ENCODE results near the gene ZNF329.
"Not testable (repeated sequence)": the region's sequence is repeated elsewhere in the genome, so short reads cannot be mapped to it uniquely, and the experiment has no call there.

The ZNF329 gene

DNA sequence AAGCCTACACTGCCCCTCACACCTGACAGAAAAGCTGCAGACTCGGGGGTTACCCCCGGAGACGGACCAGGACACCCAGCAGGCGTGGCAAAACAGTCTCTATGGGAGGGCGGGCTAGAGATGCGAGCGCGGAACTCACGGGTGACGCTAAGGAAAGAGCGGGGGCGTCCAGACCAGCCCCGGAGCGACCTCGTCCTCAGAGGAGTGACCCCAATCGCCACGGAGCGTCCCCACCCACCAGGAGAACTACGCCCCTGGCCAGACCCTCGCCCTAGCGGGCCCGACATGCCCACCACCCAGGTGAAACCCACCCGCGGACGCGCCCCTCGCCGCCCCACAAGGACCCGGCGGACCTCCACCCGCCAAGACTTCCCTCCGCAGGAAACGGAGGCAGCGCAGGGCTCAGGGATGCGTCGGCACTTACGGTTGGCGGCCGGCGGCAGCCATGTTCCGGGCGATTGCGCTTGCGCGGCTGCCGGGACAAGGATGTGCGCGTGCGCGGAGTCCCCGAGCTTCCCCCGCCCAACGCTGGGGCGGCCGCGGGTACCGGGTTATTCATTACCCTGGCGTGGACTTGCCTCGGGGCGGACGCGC is at the start of gene ZNF329:
Gene ZNF329, minus strand, starts transcription at position 462 of the 594 bp plus-strand sequence. CDS start 21,286 bp downstream, outside the sequence.
- DNase-seq (ENCODE audit: low read depth in 2 of 2): peak; percentile 84 to 86

DNA sequence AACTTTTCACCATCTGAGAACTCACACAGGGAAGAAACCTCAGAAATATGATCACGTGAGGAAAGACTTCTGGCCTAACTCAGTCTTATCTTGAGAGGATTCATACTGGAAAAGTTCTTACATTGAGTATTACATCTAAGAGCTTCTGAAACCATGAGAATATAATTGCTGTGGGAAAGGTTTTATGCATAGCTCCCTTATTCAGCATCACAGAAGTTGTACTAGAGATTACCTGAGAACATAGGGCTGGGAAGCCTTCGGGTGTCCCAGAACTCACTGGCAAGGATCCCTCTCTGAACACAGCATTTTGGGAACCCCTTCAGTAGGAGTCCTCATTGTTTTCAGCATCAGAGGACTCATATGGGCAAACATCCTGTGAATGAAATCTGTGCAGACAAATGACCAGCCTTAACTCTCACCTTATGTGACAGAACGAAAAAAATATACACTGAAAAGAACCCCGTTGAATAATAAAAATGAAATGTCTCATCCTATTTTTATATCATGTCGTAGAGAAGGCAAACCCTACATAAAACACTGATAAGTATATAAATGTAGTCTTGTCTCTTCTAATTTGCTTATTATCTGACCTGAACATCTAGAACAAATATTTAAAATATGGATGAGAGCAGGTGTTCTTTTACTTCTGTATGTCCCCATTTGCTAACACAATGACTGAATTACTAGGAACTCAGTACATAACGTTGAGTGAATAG is 46.5 kb upstream of the ZNF329 start:
- DNase-seq (ENCODE audit: low read depth in 2 of 2): no peak

DNA sequence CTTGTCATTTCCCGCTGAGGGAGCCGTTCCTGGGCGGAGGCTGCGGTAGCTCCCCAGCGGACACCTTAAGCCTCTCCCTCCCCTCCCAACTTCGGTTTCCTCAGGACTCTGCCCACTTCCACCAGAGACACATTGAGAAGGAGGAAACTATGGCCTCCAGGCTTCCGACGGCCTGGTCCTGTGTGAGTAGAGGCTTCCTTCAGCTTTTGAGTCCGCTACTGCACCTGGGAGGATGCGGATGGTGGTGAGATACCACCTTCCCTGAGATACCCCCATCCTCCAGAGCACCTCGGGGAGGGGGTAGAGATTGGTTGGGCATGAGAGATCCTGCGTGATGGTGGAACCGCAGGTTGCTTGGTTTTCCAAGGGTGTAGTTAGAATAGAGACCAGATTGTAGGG is 33.2 kb upstream of the ZNF329 start:
- no peak for DNase-seq (ENCODE audit: low read depth in 2 of 2)

DNA sequence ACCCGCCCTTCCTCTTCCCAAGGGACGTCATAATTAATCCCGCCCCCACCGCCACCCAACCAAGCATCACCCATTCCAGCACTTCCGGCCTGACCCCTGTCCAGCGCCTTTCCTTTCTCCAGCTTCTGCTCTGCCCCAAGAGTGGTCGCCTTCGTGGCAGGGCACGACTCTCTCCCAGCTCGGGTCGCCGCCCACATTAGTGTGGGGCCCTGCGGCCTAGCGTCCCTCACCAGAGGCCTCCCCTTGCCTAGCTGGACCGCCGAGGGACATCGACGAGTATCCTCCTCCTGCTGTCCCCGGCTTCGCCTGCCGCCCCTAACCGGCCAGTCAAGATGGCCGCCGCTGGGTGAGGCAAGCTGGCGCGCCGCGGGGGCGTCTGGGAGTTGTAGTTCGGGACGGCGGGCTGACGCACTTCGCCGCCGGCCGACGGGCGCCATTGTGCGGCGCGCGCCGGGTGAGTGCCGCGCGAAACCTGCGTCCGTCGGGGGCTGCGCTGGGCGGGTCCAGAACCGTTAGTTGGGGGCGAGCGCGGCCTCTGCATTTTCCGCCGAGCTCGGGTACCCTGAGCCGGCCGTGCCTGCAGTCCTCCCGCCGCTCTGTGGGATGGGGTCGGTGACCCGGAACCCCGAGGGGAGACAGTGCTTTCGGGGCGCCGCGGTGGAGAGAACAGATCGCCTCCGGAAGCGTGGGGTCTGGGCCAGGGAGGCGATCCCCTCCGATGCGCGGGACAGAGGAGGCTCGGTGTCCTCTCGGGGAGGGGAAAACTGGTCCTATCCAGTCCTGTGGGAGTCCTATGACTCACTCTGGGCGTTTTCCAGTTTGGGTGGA is 32.6 kb upstream of the ZNF329 start, which contains the start of gene ZNF274:
Gene ZNF274, plus strand, starts transcription at position 73 of the 828 bp plus-strand sequence. CDS start 905 bp downstream, outside the sequence.
- peak; percentile 89 for DNase-seq (ENCODE audit: low read depth in 2 of 2)

DNA sequence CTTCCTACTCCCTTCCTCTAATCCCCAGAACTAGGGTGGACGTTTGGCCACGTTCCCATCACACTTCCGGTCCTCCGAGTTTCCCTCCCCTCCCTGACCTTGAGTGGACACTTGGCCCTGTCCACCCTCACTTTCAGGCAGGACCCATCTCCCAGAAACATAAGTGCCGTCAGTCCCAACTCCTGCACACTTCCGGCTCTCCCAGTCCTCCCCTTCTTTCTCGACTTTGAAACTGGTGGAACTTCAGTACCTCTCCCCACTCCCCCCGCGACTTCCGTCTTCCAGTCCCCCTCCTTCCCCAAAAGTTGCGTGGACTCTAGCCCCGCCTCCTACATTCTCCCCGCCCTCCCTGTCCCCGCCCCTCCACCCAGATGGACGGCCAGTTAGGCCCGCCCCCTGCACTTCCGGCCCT is 32.0 kb upstream of the ZNF329 start:
- DNase-seq (ENCODE audit: low read depth in 2 of 2): peak; percentile 69 to 78

DNA sequence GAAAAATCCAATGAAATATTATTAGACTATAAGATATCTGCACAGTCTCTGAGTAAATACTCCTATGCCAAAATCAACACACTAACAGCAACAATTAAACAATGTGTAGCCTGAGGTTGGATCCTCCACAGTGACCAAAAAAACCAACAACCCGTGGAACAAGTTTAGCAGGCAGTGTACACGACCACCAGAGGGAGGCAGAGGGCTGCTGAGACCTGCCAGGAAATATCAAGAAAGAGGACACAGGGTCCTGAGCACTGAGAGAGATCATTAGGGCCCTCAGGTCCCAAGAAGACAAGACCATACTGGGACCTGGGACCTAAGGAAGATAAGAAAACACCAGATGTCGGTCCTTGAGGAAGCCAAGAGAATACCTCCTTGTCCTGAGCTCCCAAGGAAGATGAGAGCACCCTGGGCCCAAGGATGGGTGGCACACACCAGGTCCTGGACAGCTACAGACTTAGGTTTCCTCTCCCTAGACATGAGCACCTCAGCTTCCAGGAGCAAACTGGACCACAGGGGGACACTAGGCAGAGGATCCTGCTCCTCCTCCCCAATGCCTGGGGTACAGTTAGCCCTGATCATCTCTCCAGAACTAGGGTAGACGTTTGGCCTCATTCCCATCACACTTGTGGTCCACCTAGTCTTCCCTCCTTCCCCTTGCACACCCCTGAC is 31.4 kb upstream of the ZNF329 start:
- DNase-seq (ENCODE audit: low read depth in 2 of 2): peak; percentile 20 to 36

DNA sequence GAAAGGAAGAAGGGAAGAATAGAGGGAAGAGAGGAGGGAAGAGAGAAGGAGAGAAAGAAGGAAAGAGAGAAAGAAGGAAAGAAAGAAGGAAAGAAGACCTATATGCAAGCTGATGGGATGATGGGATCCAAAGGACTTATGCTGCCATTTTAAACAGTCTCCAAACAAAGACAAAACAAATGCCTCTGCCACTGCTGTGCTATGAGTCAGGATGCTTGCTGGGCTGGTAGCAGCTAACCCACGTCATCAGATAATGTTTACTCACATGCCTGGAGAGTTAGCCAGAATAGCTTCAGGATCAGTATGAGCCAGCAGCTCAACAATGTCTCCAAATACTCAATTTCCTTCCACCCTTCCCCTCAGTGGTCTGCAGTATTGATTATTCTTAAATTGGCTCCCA is 20.3 kb upstream of the ZNF329 start:
- DNase-seq (ENCODE audit: low read depth in 2 of 2): no peak

DNA sequence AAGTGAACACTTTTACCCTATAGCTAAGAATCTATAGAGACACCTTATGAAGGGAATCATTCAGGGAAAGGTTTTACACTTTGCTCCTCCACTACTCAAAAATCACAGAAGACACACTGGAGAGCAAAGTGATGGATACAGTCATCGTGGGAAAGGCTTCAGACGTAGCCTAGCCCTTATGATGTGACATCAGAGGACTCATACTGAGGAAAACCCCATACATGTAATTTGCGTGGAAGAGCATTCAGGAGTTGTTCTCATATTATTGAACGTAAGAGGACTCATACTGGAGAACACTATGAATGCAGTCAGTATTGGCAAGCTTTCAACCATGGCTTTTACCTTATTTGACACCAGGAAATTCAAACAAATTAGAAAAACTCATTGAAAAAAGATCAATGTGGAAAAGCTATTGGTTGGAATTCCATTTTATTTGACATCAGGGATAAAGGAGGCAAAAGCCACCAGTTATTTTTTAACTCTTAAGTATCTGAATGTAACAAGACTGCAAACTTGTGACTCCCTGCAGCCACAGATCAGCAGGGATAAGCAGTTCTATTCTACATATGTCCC is 16.2 kb upstream of the ZNF329 start:
- no peak for DNase-seq (ENCODE audit: low read depth in 2 of 2)

DNA sequence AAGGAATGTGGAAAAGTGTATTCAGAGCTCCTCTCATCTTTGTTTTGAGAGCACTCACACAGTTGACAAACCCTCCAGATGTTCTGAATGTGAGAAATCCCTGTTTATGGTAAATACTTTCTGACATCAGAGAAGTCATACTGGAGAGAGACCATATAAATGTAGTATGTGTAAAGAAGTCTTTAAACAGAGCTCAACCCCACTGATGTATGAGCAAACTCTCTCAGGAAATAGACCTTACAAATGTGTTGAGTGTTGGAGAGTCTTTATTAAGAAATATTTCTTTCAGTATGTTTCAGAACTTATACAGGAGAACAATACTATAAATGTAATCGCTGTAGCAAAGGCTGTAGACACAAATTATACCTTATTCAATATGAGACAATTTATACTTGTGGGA is 15.7 kb upstream of the ZNF329 start:
- no peak for DNase-seq (ENCODE audit: low read depth in 2 of 2)

DNA sequence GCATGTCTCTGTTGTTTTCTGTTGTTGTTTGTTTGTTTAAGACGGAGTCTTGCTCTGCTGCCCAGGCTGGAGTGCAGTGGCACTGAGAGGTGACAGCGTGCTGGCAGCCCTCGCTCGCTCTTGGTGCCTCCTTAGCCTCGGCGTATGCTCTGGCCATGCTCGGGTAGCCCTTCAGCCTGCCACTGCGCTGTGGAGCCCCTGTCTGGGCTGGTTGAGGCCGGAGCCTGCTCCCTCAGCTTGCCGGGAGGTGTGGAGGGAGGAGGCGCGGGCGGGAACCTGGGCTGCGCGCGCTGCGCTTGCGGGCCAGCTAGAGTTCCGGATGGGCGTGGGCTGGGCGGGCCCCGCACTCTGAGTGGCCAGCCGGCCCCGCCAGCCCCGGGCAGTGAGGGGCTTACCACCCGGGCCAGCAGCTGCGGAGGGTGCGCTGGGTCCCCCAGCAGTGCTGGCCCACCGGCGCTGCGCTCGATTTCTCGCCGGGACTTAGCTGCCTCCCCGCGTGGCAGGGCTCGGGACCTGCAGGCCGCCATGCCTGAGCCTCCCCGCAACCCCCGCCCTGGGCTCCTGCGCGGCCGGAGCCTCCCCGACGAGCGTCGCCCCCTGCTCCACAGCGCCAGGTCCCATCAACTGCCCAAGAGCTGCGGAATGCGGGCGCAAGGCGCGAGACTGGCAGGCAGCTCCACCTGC is 6.6 kb upstream of the ZNF329 start:
- DNase-seq (ENCODE audit: low read depth in 2 of 2): no peak

DNA sequence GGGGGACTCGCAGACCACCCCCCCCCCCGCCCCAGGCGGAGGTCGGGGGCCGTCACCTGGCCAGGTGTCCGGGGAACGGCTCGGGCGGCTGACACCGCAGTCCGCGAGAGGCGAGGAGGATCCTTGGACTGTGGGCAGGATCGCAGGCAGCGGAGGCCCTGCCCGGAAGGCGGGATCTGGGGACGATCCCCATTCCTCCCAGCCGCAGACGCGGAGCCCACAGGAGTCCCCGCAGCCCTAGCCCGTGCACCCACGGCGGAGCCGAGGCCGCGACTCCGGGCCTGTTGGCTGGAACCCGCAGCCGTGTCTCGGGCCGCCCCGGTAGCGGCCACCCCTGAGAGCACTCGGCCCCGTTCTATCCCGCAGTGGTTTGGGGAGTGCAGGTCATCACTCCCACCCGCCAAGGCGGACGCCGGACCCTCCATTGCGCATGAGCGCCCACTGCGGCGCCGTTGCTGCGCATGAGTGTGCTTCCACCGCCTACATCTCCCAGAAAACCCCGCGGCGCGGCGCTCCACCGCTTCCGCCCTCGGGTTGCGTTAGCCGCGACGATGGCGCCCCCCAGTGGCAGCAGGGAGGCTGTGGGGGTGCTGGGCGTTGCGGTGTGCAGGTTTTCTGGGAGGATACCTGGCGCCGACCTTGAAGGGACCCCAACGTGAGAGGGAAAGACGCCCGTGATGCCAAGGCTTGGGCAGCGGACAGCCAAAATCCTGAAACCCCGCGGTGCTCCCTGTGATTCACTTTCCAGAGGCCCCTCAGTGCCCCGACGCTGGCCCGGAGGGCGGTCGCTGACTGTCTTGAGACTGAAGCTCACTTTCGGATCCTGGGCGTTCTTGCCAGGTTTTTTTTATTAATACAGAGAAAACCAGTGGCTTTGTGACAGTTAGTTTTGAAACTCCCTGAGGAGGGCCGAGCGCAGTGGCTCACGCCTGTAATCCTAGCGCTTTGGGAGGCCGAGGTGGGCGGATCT is 4.4 kb upstream of the ZNF329 start:
- DNase-seq (ENCODE audit: low read depth in 2 of 2): peak; percentile 94

DNA sequence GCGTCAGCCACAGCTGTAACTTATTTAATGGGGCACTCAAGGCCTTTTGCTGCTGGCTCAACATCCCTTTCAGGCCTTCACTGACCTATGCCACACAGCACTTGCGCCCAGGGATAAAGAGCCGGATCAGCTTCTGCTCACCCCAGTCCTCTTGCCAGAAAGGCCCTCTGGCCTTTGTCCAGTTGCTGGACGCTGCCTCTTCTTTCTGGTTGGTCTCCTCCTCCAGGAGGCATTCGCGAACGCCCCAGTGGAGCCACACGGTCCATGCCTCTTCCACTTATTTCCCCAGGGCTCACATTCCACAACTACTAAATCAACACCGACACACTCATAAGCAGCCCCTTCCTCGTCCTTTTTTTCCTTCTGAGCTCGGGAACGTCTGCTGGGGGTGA is 3.7 kb upstream of the ZNF329 start:
- no peak for DNase-seq (ENCODE audit: low read depth in 2 of 2)

DNA sequence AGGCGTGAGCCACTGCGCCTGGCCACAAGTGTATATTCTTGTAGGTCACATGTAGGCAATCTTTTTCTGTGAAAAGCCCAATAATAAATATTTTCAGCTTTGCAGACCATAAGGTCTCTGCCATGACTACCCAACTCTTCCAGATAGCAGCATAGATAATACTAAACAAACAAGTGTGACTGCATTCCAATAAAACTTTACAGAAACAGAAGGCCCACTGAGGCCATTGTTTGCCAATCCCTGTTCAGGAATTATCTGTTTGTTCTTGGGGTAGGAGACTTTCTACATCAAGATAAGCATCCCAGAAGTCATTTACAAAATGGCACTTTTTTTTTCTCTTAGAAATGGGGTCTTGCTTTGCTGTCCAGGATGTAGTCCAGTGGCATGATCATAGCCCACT is 2.8 kb upstream of the ZNF329 start:
- no peak for DNase-seq (ENCODE audit: low read depth in 2 of 2)

DNA sequence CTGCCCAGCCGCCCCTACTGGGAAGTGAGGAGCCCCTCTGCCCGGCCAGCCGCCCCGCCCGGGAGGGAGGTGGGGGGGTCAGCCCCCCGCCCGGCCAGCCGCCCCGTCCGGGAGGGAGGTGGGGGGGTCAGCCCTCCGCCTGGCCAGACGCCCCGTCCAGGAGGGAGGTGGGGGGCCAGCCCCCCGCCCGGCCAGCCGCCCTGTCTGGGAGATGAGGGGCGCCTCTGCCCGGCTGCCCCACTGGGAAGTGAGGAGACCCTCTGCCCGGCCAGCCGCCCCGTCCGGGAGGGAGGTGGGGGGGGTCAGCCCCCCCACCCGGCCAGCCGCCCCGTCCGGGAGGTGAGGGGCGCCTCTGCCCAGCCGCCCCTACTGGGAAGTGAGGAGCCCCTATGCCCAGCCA is 3.1 kb downstream of the ZNF329 start:
- DNase-seq (ENCODE audit: low read depth in 2 of 2): not testable (repeated sequence)

DNA sequence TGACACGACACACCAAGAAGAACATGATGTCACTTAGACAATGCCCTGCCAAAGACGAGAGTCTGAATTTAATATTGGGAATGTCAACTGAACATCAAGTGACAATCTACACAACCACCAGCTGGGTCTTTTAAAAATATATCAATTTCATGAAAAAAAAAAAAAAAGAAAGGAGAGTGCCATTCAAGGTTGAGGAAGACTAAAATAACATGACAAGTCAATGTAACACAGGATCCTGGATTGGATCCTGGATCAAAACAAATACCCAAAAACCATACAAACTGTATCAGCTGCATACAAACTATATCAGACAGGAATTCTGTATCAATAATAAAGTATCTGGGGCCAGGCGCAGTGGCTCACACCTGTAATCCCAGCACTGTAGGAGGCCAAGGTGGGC is 4.7 kb downstream of the ZNF329 start:
- DNase-seq (ENCODE audit: low read depth in 2 of 2): no peak

DNA sequence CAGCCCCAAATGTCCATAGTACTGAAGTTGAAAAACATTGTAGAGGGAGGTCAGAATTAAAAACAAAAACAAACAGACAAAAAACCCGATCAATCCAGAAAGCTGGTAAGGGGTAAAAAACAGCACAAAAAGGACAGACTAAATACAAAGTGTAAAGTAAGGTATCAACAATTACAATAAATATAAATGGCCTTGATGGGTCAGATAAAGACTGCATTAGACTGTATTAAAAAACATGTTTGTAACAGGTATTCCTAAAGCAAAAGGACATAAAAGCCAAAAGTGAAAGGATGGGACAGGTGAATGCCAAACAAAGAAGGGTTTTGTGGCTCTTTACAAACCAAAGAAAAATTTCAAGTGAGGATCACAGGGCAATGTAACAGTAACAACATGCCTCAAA is 16.3 kb downstream of the ZNF329 start:
- DNase-seq (ENCODE audit: low read depth in 2 of 2): no peak

DNA sequence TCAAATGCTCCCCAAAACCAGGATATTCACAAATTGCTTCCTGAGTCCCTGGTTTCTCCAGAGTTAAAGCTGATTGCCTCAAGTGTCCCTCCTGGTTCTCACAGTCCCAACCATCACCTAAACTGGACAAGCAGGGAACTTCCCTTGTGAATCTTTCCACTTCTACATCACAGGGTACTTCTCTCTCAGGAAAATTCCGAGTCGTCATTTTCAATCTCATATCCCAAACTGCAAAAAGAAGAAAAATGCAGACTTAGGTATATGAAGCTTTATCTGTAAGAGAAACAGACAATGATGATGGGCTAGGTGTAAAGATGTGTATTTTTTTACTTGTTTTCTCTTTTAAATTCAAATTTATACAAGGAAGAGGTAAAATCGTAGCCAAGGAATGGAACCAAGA is 21.3 kb downstream of the ZNF329 start:
- DNase-seq (ENCODE audit: low read depth in 2 of 2): no peak

DNA sequence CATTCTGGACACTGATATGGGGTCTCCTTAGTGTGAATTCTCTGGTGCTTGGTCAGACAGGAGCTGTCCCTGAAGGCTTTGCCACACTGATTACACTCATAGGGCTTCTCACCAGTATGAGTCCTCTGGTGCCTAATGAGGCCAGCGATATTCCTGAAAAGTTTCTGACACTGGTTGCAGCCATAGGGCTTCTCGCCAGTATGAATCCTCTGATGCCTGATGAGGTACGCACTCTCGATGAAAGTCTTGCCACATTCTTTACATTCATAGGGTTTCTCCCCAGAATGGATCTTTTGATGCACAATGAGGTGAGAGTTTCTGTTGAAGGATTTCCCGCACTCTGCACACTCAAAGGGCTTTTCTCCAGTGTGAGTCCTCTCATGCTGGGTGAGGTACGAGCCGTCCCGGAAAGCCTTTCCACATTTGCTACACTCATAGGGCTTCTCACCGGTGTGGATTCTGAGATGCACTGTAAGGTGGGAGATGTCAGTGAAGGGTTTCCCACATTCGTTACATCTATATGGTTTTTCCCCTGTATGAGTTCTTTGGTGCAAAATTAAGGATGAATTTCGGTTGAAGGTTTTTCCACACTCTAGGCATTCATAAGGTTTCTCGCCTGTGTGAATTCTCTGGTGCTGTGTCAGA is 22.4 kb downstream of the ZNF329 start:
- no peak for DNase-seq (ENCODE audit: low read depth in 2 of 2)

DNA sequence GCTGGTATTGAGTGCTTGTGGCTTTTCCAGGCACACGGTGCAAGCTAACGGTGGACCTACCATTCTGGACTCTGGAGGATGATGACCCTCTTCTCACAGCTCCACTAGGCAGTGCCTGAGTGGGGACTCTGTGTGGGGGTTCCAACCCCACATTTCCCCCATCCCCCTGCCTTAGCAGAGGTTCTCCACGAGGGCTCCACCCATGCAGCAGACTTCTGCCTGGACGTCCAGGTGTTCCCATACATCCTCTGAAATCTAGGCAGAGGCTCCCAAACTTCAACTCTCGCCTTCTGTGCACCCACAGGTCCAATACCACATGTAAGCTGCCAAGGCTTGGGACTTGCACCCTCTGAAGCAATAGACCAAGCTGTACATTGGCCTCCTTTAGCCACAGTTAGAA is 27.2 kb downstream of the ZNF329 start:
- DNase-seq (ENCODE audit: low read depth in 2 of 2): no peak

All from stimulated activated CD8-positive, alpha-beta memory T cell treated with anti-CD3 and anti-CD28 coated beads, Interleukin-15, amount 100 ng/mL, for 48 hours (primary cell).